ENCODE measurements around the gene LMBR1.

The LMBR1 gene

DNA sequence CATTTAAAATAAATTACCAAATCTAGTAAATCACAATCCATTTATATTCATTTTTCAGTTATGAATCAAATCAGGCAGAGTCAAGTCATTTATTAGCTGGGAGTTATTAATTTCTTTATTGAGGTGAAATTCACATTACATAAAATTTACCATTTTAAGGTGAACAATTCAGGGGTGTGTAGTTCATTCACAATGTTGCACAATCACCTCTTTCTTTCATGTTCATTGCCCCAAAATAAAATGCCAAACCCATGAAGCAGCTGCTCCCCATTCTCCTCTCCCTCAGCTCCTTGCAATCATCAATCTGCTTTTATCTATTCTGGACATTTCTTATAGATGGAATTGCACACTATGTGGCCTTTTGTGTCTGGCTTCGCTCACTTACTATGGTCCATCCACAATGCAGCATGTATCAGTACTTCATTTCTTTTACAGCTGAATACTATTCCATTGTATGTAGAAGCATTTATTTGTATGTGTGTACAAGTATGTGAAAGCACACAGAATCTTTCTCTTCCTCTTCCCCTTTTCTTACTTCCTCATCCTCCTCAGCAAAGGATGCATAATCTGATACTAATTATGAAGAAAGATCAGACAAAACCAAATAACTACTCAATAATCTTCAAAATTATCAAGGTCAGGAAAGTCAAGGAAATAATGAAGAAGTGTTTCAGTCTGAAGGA, 60.6 kb downstream of the LMBR1 start:
- no peak for TF ChIP-seq CTCF (IDR thresholded peaks at IDR 0.05; ENCODE audit: borderline replicate concordance, control extremely low read depth, extremely low read depth, insufficient read depth, missing control alignments)
- in situ Hi-C loops (cut with MboI; ENCODE audit: low sequenced_read_pairs, unreplicated experiment): no loop called here
- DNase-seq (ENCODE audit: low spot score): no peak

DNA sequence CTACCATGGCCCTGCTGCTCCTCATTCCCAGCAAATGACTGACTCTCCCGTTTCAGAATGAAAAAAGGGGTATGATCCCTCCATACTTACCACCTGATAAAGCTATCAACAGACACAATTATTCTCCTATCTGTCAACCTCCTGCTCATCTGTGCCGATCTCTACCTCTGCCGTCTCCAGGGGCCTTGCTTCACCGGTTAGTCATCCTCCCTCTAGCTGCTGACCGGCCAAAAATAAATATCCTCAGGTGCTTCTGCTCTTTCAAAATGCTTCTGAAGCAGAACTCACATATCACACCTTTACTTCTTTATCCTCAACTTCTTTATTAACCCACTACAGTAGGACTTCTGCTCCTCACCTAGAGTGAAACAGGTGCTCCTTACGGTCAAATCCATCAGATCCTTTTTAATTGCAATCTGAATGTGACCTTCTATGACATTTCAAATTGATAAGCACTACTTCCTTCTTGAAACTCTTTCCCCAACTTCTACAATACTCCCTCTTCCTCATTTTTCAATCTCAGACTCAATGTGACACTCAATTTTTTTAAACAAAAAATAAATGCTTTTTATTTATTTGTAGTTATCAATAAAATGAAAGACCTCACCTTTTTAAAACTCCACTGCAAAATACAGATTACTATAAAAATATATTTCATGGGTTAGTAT, 63.2 kb downstream of the LMBR1 start:
- TF ChIP-seq CTCF (IDR thresholded peaks at IDR 0.05; ENCODE audit: borderline replicate concordance, control extremely low read depth, extremely low read depth, insufficient read depth, missing control alignments): no peak
- in situ Hi-C loops (cut with MboI; ENCODE audit: low sequenced_read_pairs, unreplicated experiment): no loop called here
- DNase-seq (ENCODE audit: low spot score): no peak

- no peak for DNase-seq (ENCODE audit: low spot score)
- in situ Hi-C loops (cut with MboI; ENCODE audit: low sequenced_read_pairs, unreplicated experiment): no loop called here
- peak; percentile 21 for TF ChIP-seq CTCF (IDR thresholded peaks at IDR 0.05; ENCODE audit: borderline replicate concordance, control extremely low read depth, extremely low read depth, insufficient read depth, missing control alignments)
Observed at GRCh38 chr7:156827587-156828203, 65.3 kb downstream of the LMBR1 start.

- in situ Hi-C loops (cut with MboI; ENCODE audit: low sequenced_read_pairs, unreplicated experiment): loop anchor here (25.0 kb wide), 1 partner anchor 1011 kb away; the partner anchor contains the start of gene SHH
- no peak for TF ChIP-seq CTCF (IDR thresholded peaks at IDR 0.05; ENCODE audit: borderline replicate concordance, control extremely low read depth, extremely low read depth, insufficient read depth, missing control alignments)
- DNase-seq (ENCODE audit: low spot score): no peak
Observed at GRCh38 chr7:156823435-156823834, 69.5 kb downstream of the LMBR1 start.

DNA sequence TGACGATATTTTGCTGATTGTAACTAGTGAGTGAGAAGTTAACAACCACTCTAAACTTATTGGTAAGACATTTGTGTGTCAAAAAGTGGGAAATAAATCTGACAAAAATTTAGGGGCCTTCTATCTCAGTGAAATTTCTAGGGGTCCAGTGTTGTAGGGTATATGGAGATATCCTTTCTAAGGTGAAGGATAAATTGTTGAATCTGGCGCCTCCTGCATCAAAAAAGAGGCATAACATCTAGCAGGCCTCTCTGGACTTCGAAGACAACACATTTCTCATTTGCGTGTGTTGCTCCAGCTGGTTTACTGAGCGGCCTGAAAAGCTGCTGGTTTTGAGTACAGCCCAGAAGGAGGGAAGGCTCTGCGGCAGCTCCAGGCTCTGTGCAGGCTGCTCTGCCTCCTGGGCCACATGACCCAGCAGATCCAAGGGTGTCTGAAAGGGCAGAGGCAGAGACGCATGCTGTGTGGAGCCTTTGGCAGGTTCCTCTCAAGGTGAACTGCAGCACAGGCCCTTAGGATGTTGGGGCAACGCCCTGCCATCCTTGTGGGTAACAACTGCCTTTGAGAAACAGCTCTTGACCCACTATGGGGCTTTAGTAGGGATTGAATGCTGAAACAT, 72.4 kb downstream of the LMBR1 start:
- no peak for TF ChIP-seq CTCF (IDR thresholded peaks at IDR 0.05; ENCODE audit: borderline replicate concordance, control extremely low read depth, extremely low read depth, insufficient read depth, missing control alignments)
- DNase-seq (ENCODE audit: low spot score): no peak
- in situ Hi-C loops (cut with MboI; ENCODE audit: low sequenced_read_pairs, unreplicated experiment): loop anchor here (25.0 kb wide), 1 partner anchor 1008 kb away; the partner anchor contains the start of gene SHH

- in situ Hi-C loops (cut with MboI; ENCODE audit: low sequenced_read_pairs, unreplicated experiment): loop anchor here (25.0 kb wide), 1 partner anchor 1008 kb away; the partner anchor contains the start of gene SHH
- TF ChIP-seq CTCF (IDR thresholded peaks at IDR 0.05; ENCODE audit: borderline replicate concordance, control extremely low read depth, extremely low read depth, insufficient read depth, missing control alignments): no peak
Observed at GRCh38 chr7:156819733-156820295, 73.2 kb downstream of the LMBR1 start.

More at GRCh38 chr7:156819733-156820295, 73.2 kb downstream of the LMBR1 start:
- DNase-seq (ENCODE audit: low spot score): no peak
